Kidney epithelial cell (primary cell): Measurements from ENCODE around the gene NELL2. TPM values are rescaled to one million over a fixed set of nuclear protein-coding genes. Genes with fewer than 3 reads are reported as not detected.

ENCODE experiments used
- DNase-seq: peaks from one replicate; pipeline ENCODE4 v3.0.0-alpha.2; 2010; ENCODE audit warnings: low read depth
- H3K27me3 ChIP-seq: 2 replicates; pipeline ENCODE4 v1.6.0; 2011; ENCODE audit warnings: low read length; ENCODE audit not compliant: control insufficient read depth, insufficient read depth
- H3K36me3 ChIP-seq: 2 replicates; pipeline ENCODE4 v1.5.1; 2011; ENCODE audit warnings: low read length; ENCODE audit not compliant: control insufficient read depth, insufficient read depth
- H3K4me3 ChIP-seq: 2 replicates; pipeline ENCODE4 v1.5.1; 2011; ENCODE audit warnings: low read depth, mild to moderate bottlenecking, control low read depth, low read length
- total RNA-seq: library from RNA; depleted of rRNA; stranded (reverse); fragments of >200 nt; gene quantifications from 2 replicates; pipeline ENCODE4 v1.2.3, GENCODE V29; 2015
- TF ChIP-seq, protein P1 (sequence below): IDR thresholded peaks from 2 replicates; pipeline ENCODE4 v1.5.1; 2011; ENCODE audit warnings: mild to moderate bottlenecking, moderate library complexity, low read length, control low read depth, inconsistent platforms; ENCODE audit not compliant: insufficient read depth, poor library complexity, severe bottlenecking

The NELL2 gene
- total RNA-seq, 1 donor from 2014 or later, result 3.5 TPM

DNA sequence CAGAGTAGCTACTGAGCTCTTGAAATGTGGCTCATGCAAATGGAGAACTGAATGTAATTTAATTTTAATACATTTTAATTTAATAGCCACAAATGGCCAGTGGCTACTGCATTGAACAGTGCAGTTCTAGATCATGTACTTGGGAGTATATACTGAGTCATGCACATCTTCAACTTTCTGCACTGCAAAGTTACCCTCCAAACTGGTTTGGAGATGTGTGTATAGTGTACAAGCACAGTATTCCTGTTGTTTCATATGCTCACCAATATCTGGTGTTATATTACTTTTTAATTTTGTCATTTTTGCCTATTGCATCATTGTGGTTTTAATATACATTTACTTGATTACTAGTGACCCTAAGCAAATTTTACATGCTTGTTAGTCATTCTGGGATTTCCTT lies 372.8 kb downstream of the NELL2 start:
- Histone ChIP-seq H3K27me3 (no peaks in the 10 kb centered on the region), H3K36me3 (no peaks in the 10 kb centered on the region), H3K4me3 (no peak overlapping the region)
- DNase-seq, result no peak
- TF ChIP-seq, protein P1, sequence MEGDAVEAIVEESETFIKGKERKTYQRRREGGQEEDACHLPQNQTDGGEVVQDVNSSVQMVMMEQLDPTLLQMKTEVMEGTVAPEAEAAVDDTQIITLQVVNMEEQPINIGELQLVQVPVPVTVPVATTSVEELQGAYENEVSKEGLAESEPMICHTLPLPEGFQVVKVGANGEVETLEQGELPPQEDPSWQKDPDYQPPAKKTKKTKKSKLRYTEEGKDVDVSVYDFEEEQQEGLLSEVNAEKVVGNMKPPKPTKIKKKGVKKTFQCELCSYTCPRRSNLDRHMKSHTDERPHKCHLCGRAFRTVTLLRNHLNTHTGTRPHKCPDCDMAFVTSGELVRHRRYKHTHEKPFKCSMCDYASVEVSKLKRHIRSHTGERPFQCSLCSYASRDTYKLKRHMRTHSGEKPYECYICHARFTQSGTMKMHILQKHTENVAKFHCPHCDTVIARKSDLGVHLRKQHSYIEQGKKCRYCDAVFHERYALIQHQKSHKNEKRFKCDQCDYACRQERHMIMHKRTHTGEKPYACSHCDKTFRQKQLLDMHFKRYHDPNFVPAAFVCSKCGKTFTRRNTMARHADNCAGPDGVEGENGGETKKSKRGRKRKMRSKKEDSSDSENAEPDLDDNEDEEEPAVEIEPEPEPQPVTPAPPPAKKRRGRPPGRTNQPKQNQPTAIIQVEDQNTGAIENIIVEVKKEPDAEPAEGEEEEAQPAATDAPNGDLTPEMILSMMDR, result no peak

DNA sequence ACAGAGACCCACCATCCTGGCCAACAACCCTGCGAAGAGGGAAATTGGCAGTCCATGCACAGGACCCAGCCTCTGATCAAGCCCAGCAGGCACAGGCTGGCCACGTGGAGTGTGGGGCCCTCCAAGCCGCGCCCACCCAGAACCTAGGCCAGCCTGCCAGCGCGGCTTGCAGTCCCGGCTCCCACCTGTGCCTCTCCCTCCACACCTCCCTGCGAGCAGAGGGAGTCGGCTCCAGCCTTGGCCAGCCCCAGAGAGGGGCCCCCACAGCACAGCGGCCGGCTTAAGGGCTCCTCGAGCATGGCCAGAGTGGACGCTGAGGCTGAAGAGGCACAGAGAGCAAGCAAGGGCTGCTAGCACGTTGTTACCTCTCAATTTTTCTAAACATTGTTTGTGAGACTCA lies 373.4 kb downstream of the NELL2 start:
- H3K27me3 ChIP-seq, result no peaks in the 10 kb centered on the region
- no peaks in the 10 kb centered on the region for H3K36me3 ChIP-seq
- H3K4me3 ChIP-seq, result no peak overlapping the region
- DNase-seq, result no peak
- TF ChIP-seq, protein P1, result no peak

DNA sequence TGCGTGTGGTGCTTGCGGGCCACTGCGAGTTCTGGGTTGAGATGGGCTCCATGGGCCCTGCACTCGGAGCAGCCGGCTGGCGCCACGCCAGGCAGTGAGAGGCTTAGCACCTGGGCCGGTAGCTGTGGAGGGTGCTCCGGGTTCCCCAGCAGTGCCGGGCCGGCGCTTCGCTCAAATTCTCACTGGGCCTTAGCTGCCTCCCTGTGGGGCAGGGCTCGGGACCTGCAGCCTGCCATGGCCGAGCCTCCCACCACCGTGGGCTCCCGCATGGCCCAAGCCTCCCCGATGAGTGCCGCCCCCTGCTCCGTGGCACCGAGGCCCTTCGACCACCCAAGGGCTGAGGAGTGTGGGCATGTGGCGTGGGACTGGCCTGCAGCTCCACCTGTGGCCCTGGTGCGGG lies 375.7 kb downstream of the NELL2 start:
- no peaks in the 10 kb centered on the region for H3K27me3 ChIP-seq
- TF ChIP-seq, protein P1, result no peak
- DNase-seq, result no peak
- H3K4me3 ChIP-seq, result no peak overlapping the region
- H3K36me3 ChIP-seq, result no peaks in the 10 kb centered on the region

DNA sequence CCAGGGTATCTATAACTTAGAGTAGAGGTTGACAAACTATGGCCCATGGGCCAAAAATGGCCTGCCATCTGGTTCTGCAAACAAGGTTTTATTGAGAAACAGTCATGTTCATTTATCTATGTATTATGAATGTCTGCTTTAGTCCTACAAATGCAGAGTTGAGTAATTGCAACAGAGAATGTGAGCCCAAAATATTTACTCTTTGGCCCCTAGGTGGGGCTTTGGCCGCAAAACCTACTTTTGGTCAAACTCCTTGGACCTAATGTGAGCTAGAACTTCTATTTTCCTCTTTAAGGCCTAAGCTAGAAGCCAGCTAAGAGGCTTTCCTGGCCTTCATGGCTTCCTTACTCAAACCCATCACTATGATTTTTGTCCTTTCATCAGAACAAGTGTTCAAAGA lies 379.1 kb downstream of the NELL2 start:
- Histone ChIP-seq H3K36me3 (no peaks in the 10 kb centered on the region), H3K27me3 (no peaks in the 10 kb centered on the region)
- TF ChIP-seq, protein P1, result peak; percentile 19

DNA sequence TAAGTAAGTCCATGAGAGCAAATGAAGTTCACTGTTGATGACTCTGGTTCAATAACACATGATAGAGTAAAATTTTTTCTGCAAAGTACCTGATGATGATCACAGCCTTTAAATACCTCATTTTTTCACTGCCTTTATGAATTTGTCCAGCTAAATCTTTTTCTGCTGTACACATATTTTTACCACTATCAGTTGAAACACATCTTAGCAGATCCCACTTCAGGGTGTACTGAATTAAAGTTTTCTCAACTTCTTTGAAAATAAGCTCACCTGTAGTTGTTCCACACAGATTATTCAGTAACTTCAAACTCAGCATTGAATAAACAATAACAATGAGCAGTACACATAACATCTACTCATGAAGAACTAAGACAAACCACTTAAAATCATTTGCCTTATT lies 385.9 kb downstream of the NELL2 start:
- no peak overlapping the region for H3K4me3 ChIP-seq
- H3K36me3 ChIP-seq, result no peaks in the 10 kb centered on the region
- DNase-seq, result no peak
- H3K27me3 ChIP-seq, result no peaks in the 10 kb centered on the region
- TF ChIP-seq, protein P1, result no peak

More for the DNA sequence above, 379.1 kb downstream of the NELL2 start:
- no peak for DNase-seq
- H3K4me3 ChIP-seq, result no peak overlapping the region

DNA sequence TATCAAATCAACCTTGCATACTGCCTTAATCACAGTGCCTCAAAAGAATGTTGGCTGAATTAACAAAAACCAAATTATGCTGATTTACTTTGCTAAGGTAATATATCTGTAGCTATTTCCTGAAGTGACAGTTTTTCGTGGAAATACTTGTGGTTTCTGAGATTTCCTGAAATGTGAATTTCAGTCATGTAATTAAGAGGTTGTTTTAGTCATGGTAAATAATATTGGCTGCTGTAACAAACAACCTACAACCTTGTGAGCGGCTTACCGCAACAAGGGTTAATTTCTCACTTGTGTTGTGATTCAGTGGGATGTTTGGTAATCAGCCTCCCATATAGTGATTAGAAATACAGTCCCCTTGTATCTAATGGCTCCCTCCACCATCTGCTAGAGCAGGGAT lies 387.9 kb downstream of the NELL2 start:
- no peaks in the 10 kb centered on the region for H3K27me3 ChIP-seq

More for the DNA sequence above, 387.9 kb downstream of the NELL2 start:
- TF ChIP-seq, protein P1, result no peak
- Histone ChIP-seq H3K36me3 (no peaks in the 10 kb centered on the region), H3K4me3 (no peak overlapping the region)
- DNase-seq, result no peak
